ENCODE measurements around the gene ADNP2.

The ADNP2 gene

GRCh38 chr18:80108739-80109675, at the start of gene ADNP2:
ADNP2 (plus strand) TSS chr18:80109262; CDS start chr18:80117543, 8,281 bp downstream.
- no peaks in the 10 kb centered on the region for H3K27me3 ChIP-seq (ENCODE audit: control insufficient read depth in 1 of 2, insufficient read depth in 2 of 2, low read length in 2 of 2)
- peak within 1 kb of the TSS; percentile 58 to 73 for H3K9ac ChIP-seq (ENCODE audit: low read length in 2 of 2)
- H3K4me1 ChIP-seq (ENCODE audit: control insufficient read depth, insufficient read depth, low read length) = peaks cover 7% of the 10 kb centered on the region
- peak within 1 kb of the TSS; percentile 80 to 81 for H3K4me3 ChIP-seq (ENCODE audit: low read length in 2 of 2)
- peak within 1 kb of the TSS; percentile 97 for H3K27ac ChIP-seq (ENCODE audit: low read length)
- H3K36me3 ChIP-seq (ENCODE audit: control insufficient read depth in 2 of 2, insufficient read depth in 2 of 2, low read length in 2 of 2) = no peaks in the 10 kb centered on the region
- no peaks in the 10 kb centered on the region for H3K9me3 ChIP-seq (ENCODE audit: control insufficient read depth in 2 of 2, low read length in 2 of 2)

GRCh38 chr18:80059945-80060344, 49.1 kb upstream of the ADNP2 start:
- Histone ChIP-seq H3K27me3 (ENCODE audit: control insufficient read depth in 1 of 2, insufficient read depth in 2 of 2, low read length in 2 of 2) (no peaks in the 10 kb centered on the region), H3K9me3 (ENCODE audit: control insufficient read depth in 2 of 2, low read length in 2 of 2) (peaks cover 3 to 12% of the 10 kb centered on the region in 2 donors), H3K4me1 (ENCODE audit: control insufficient read depth, insufficient read depth, low read length) (no peaks in the 10 kb centered on the region), H3K4me3 (ENCODE audit: low read length in 2 of 2) (no peak overlapping the region), H3K36me3 (ENCODE audit: control insufficient read depth in 2 of 2, insufficient read depth in 2 of 2, low read length in 2 of 2) (no peaks in the 10 kb centered on the region), H3K27ac (ENCODE audit: low read length) (no peak overlapping the region), H3K9ac (ENCODE audit: low read length in 2 of 2) (no peak overlapping the region)

GRCh38 chr18:80065705-80066104, 43.4 kb upstream of the ADNP2 start:
- Histone ChIP-seq H3K27ac (ENCODE audit: low read length) (no peak overlapping the region), H3K36me3 (ENCODE audit: control insufficient read depth in 2 of 2, insufficient read depth in 2 of 2, low read length in 2 of 2) (no peaks in the 10 kb centered on the region), H3K4me1 (ENCODE audit: control insufficient read depth, insufficient read depth, low read length) (no peaks in the 10 kb centered on the region), H3K27me3 (ENCODE audit: control insufficient read depth in 1 of 2, insufficient read depth in 2 of 2, low read length in 2 of 2) (no peaks in the 10 kb centered on the region), H3K4me3 (ENCODE audit: low read length in 2 of 2) (no peak overlapping the region), H3K9ac (ENCODE audit: low read length in 2 of 2) (no peak overlapping the region), H3K9me3 (ENCODE audit: control insufficient read depth in 2 of 2, low read length in 2 of 2) (no peaks in the 10 kb centered on the region)

GRCh38 chr18:80067321-80067720, 41.7 kb upstream of the ADNP2 start:
- H3K4me3 ChIP-seq (ENCODE audit: low read length in 2 of 2) = no peak overlapping the region
- no peaks in the 10 kb centered on the region for H3K9me3 ChIP-seq (ENCODE audit: control insufficient read depth in 2 of 2, low read length in 2 of 2)
- H3K27ac ChIP-seq (ENCODE audit: low read length) = no peak overlapping the region
- no peaks in the 10 kb centered on the region for H3K27me3 ChIP-seq (ENCODE audit: control insufficient read depth in 1 of 2, insufficient read depth in 2 of 2, low read length in 2 of 2)
- H3K4me1 ChIP-seq (ENCODE audit: control insufficient read depth, insufficient read depth, low read length) = no peaks in the 10 kb centered on the region
- H3K9ac ChIP-seq (ENCODE audit: low read length in 2 of 2) = no peak overlapping the region
- H3K36me3 ChIP-seq (ENCODE audit: control insufficient read depth in 2 of 2, insufficient read depth in 2 of 2, low read length in 2 of 2) = no peaks in the 10 kb centered on the region

GRCh38 chr18:80067897-80068296, 41.2 kb upstream of the ADNP2 start:
- H3K4me3 ChIP-seq (ENCODE audit: low read length in 2 of 2) = no peak overlapping the region
- H3K27ac ChIP-seq (ENCODE audit: low read length) = no peak overlapping the region
- no peak overlapping the region for H3K9ac ChIP-seq (ENCODE audit: low read length in 2 of 2)
- H3K27me3 ChIP-seq (ENCODE audit: control insufficient read depth in 1 of 2, insufficient read depth in 2 of 2, low read length in 2 of 2) = no peaks in the 10 kb centered on the region
- H3K4me1 ChIP-seq (ENCODE audit: control insufficient read depth, insufficient read depth, low read length) = no peaks in the 10 kb centered on the region
- no peaks in the 10 kb centered on the region for H3K36me3 ChIP-seq (ENCODE audit: control insufficient read depth in 2 of 2, insufficient read depth in 2 of 2, low read length in 2 of 2)
- H3K9me3 ChIP-seq (ENCODE audit: control insufficient read depth in 2 of 2, low read length in 2 of 2) = no peaks in the 10 kb centered on the region

- Histone ChIP-seq H3K9me3 (ENCODE audit: control insufficient read depth in 2 of 2, low read length in 2 of 2) (no peaks in the 10 kb centered on the region), H3K27ac (ENCODE audit: low read length) (no peak overlapping the region), H3K36me3 (ENCODE audit: control insufficient read depth in 2 of 2, insufficient read depth in 2 of 2, low read length in 2 of 2) (no peaks in the 10 kb centered on the region), H3K4me1 (ENCODE audit: control insufficient read depth, insufficient read depth, low read length) (no peaks in the 10 kb centered on the region), H3K9ac (ENCODE audit: low read length in 2 of 2) (no peak overlapping the region), H3K4me3 (ENCODE audit: low read length in 2 of 2) (no peak overlapping the region), H3K27me3 (ENCODE audit: control insufficient read depth in 1 of 2, insufficient read depth in 2 of 2, low read length in 2 of 2) (no peaks in the 10 kb centered on the region)
Measured at GRCh38 chr18:80068571-80069272, 40.3 kb upstream of the ADNP2 start.

- Histone ChIP-seq H3K9ac (ENCODE audit: low read length in 2 of 2) (no peak overlapping the region), H3K27ac (ENCODE audit: low read length) (no peak overlapping the region), H3K4me1 (ENCODE audit: control insufficient read depth, insufficient read depth, low read length) (no peaks in the 10 kb centered on the region), H3K27me3 (ENCODE audit: control insufficient read depth in 1 of 2, insufficient read depth in 2 of 2, low read length in 2 of 2) (no peaks in the 10 kb centered on the region), H3K36me3 (ENCODE audit: control insufficient read depth in 2 of 2, insufficient read depth in 2 of 2, low read length in 2 of 2) (no peaks in the 10 kb centered on the region), H3K4me3 (ENCODE audit: low read length in 2 of 2) (no peak overlapping the region), H3K9me3 (ENCODE audit: control insufficient read depth in 2 of 2, low read length in 2 of 2) (no peaks in the 10 kb centered on the region)
Measured at GRCh38 chr18:80070825-80071224, 38.2 kb upstream of the ADNP2 start.

- Histone ChIP-seq H3K36me3 (ENCODE audit: control insufficient read depth in 2 of 2, insufficient read depth in 2 of 2, low read length in 2 of 2) (no peaks in the 10 kb centered on the region), H3K27ac (ENCODE audit: low read length) (no peak overlapping the region), H3K4me1 (ENCODE audit: control insufficient read depth, insufficient read depth, low read length) (no peaks in the 10 kb centered on the region), H3K9me3 (ENCODE audit: control insufficient read depth in 2 of 2, low read length in 2 of 2) (no peaks in the 10 kb centered on the region), H3K9ac (ENCODE audit: low read length in 2 of 2) (no peak overlapping the region), H3K27me3 (ENCODE audit: control insufficient read depth in 1 of 2, insufficient read depth in 2 of 2, low read length in 2 of 2) (no peaks in the 10 kb centered on the region), H3K4me3 (ENCODE audit: low read length in 2 of 2) (no peak overlapping the region)
Measured at GRCh38 chr18:80074183-80074582, 34.9 kb upstream of the ADNP2 start.

GRCh38 chr18:80074697-80075096, 34.4 kb upstream of the ADNP2 start:
- Histone ChIP-seq H3K4me1 (ENCODE audit: control insufficient read depth, insufficient read depth, low read length) (no peaks in the 10 kb centered on the region), H3K9ac (ENCODE audit: low read length in 2 of 2) (no peak overlapping the region), H3K9me3 (ENCODE audit: control insufficient read depth in 2 of 2, low read length in 2 of 2) (no peaks in the 10 kb centered on the region)

GRCh38 chr18:80075940-80076339, 33.1 kb upstream of the ADNP2 start:
- Histone ChIP-seq H3K36me3 (ENCODE audit: control insufficient read depth in 2 of 2, insufficient read depth in 2 of 2, low read length in 2 of 2) (peaks cover 0 to 3% of the 10 kb centered on the region in 2 donors), H3K4me1 (ENCODE audit: control insufficient read depth, insufficient read depth, low read length) (no peaks in the 10 kb centered on the region), H3K4me3 (ENCODE audit: low read length in 2 of 2) (no peak overlapping the region), H3K27me3 (ENCODE audit: control insufficient read depth in 1 of 2, insufficient read depth in 2 of 2, low read length in 2 of 2) (no peaks in the 10 kb centered on the region), H3K9me3 (ENCODE audit: control insufficient read depth in 2 of 2, low read length in 2 of 2) (no peaks in the 10 kb centered on the region), H3K9ac (ENCODE audit: low read length in 2 of 2) (no peak overlapping the region), H3K27ac (ENCODE audit: low read length) (no peak overlapping the region)

More at GRCh38 chr18:80074697-80075096, 34.4 kb upstream of the ADNP2 start:
- Histone ChIP-seq H3K36me3 (ENCODE audit: control insufficient read depth in 2 of 2, insufficient read depth in 2 of 2, low read length in 2 of 2) (no peaks in the 10 kb centered on the region), H3K4me3 (ENCODE audit: low read length in 2 of 2) (no peak overlapping the region), H3K27me3 (ENCODE audit: control insufficient read depth in 1 of 2, insufficient read depth in 2 of 2, low read length in 2 of 2) (no peaks in the 10 kb centered on the region), H3K27ac (ENCODE audit: low read length) (no peak overlapping the region)
